HAP-1 (cell line): ENCODE data around the gene PERM1.

Source experiments
- DNase-seq, 2 experiments: peaks; one replicate each; pipeline ENCODE4 v3.0.0-alpha.2; 2016 to 2020; ENCODE audit warnings: low spot score in 2 of 2
- H3K27me3 ChIP-seq: fragments of 250-450 bp; sonication (Bioruptor Pico); 2 replicates; pipeline ENCODE4 v1.5.1; 2020; ENCODE audit warnings: low read depth, mild to moderate bottlenecking, moderate library complexity
- H3K36me3 ChIP-seq: fragments of 250-450 bp; sonication (Bioruptor Pico); replicated peaks from 2 replicates; pipeline ENCODE4 v1.5.1; 2020; ENCODE audit warnings: mild to moderate bottlenecking
- H3K4me1 ChIP-seq: fragments of 250-450 bp; sonication (Bioruptor Pico); 2 replicates; pipeline ENCODE4 v1.5.1; 2020; ENCODE audit warnings: mild to moderate bottlenecking
- H3K4me3 ChIP-seq: fragments of 250-450 bp; sonication (Bioruptor Pico); 2 replicates; pipeline ENCODE4 v1.5.1; 2020; ENCODE audit warnings: mild to moderate bottlenecking, moderate library complexity
- H3K9me3 ChIP-seq: fragments of 250-450 bp; sonication (Bioruptor Pico); 2 replicates; pipeline ENCODE4 v1.5.1; 2020; ENCODE audit warnings: mild to moderate bottlenecking, moderate library complexity
- in situ Hi-C: fragments of 300-500 bp; cut with MboI; formaldehyde crosslinking; loops from 3 replicates; pipeline ENCODE4 v1.14.3; 2020; ENCODE audit warnings: low sequenced_read_pairs, inconsistent platforms, mixed read lengths

Gene PERM1

DNA sequence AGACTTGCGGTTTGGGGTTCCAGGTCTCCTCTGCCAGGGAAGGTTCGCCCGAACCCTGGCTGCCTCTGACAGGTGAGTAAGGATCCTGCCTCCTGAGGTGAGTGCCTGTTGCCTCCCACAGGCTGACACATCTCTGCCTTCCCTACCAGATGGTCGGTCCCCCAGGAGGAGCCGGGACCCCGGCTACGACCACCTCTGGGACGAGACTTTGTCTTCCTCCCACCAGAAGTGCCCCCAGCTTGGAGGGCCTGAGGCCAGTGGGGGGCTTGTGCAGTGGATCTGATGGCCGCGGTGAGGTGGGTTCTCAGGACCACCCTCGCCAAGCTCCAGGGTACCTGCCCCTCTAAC lies 7.6 kb downstream of the PERM1 start:
- H3K27me3 ChIP-seq = no peaks in the 10 kb centered on the region
- no peaks in the 10 kb centered on the region for H3K4me1 ChIP-seq
- no peak overlapping the region for H3K4me3 ChIP-seq
- in situ Hi-C loops = no loop called here
- H3K9me3 ChIP-seq = no peaks in the 10 kb centered on the region
- no peak for DNase-seq
- H3K36me3 ChIP-seq = no peaks in the 10 kb centered on the region

DNA sequence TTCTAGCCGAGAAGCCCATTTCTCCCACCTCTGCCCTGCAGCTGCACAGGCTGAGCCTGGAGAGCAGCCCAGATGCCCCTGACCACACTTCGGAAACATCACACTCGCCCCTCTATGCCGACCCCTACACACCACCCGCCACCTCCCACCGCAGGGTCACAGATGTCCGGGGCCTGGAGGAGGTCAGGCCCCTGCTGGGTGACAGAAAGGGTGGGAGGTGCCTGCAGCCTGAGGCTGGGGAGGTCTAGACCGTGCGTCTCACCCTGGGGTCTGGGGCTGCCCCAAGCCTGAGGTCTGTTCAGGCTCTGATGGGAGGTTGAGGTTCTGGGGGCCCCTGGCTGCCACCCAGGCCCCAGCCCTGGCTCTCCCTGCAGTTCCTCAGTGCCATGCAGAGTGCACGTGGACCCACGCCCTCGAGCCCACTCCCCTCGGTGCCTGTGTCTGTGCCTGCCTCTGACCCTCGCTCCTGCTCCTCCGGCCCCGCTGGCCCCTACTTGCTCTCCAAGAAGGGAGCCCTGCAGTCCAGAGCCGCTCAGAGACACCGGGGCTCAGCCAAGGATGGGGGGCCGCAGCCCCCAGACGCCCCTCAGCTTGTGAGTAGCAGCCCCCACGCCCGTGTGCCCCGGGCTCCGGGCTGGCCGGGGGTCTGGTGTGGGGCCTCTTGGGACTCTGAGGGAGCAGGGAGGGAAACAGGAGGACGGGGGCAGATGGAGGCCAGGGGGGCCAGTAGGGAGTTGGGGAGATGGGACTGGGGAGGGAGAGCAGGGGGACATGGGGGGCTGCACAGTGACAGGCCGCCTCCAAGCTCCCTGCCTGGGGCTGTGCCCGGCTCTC lies 8.2 kb downstream of the PERM1 start:
- H3K27me3 ChIP-seq = no peaks in the 10 kb centered on the region
- no peak for DNase-seq
- H3K36me3 ChIP-seq = no peaks in the 10 kb centered on the region
- H3K4me3 ChIP-seq = no peak overlapping the region
- H3K9me3 ChIP-seq = no peaks in the 10 kb centered on the region
- no peaks in the 10 kb centered on the region for H3K4me1 ChIP-seq
- in situ Hi-C loops = no loop called here

DNA sequence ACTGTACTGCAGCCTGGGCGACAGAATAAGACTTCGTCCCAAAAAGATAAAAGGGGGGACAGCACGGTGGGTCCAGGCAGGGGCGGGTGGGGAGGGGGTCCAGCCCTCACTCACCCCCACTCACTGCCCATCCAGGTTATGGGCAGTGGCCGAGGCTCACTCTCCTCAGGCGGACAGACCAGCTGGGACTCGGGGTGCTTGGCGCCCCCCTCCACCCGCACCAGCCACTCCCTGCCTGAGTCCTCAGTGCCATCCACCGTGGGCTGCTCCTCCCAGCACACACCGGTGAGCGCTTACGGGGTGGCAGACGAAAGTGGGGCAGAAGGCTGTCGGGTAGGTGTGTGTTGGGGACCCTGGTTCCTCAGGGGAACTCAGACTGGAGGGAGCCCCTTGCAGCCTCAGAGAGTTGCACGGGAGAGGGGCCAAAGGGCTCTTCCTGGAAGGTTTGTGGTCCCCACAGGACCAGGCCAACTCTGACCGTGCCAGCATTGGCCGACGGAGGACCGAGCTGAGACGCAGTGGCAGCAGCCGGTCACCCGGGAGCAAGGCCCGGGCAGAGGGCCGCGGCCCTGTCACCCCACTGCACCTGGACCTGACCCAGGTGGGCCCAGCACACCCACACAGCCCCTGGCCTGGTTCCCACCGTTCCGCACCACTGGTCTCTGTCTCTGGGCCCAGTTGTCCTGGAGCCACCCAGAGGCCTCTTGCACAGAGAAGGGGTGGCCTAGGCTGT lies 9.0 kb downstream of the PERM1 start:
- in situ Hi-C loops = no loop called here
- Histone ChIP-seq H3K4me1 (no peaks in the 10 kb centered on the region), H3K27me3 (no peaks in the 10 kb centered on the region), H3K36me3 (no peaks in the 10 kb centered on the region), H3K9me3 (no peaks in the 10 kb centered on the region), H3K4me3 (no peak overlapping the region)
- no peak for DNase-seq

DNA sequence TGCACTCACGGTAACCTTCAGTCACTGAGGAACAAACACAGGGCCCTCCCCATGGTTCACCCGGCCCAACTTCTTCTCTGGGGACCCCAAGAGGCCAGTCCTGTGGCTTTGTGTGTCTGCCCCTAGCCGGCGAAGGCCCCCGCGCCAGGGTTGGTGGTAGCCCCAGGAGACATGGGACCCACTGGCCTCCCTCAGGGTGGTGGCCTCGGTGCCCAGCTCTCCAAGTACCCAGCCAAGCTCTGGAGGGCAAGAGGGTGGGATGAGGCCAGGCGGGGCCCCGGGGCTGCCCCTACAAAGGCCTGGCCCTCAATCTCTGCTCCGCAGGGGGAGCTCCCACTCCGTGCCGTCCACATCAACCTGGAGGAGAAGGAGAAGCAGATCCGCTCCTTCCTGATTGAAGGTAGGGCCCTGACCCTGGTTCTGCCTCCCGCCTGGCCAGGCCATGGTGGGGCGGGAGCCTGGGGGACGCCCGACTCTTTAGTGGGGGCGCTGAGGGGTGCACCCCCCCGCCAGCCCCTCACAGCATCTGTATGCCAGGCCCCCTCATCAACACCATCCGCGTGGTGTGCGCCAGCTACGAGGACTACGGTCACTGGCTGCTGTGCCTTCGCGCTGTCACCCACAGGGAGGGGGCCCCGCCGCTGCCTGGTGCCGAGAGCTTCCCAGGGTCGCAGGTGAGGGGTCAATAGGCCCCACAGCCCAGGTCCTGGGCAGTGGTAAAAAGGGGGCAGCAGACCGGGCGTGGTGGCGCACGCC lies 10.0 kb downstream of the PERM1 start:
- peaks cover 4% of the 10 kb centered on the region for H3K4me1 ChIP-seq
- in situ Hi-C loops = no loop called here
- H3K9me3 ChIP-seq = no peaks in the 10 kb centered on the region
- no peak overlapping the region for H3K4me3 ChIP-seq
- H3K27me3 ChIP-seq = no peaks in the 10 kb centered on the region
- H3K36me3 ChIP-seq = no peaks in the 10 kb centered on the region
- DNase-seq = no peak

GRCh38 chr1:970973-971730 lies 10.7 kb downstream of the PERM1 start:
- in situ Hi-C loops = no loop called here
- H3K27me3 ChIP-seq = no peaks in the 10 kb centered on the region
- H3K9me3 ChIP-seq = no peaks in the 10 kb centered on the region
- H3K4me1 ChIP-seq = peaks cover 12% of the 10 kb centered on the region
- H3K36me3 ChIP-seq = no peaks in the 10 kb centered on the region
- no peak overlapping the region for H3K4me3 ChIP-seq
- DNase-seq = no peak

GRCh38 chr1:970242-970972 lies 11.5 kb downstream of the PERM1 start:
- no peak overlapping the region for H3K4me3 ChIP-seq
- H3K36me3 ChIP-seq = peaks cover 3% of the 10 kb centered on the region; the same call in 1 of the 2 replicates
- in situ Hi-C loops = no loop called here
- peaks cover 14% of the 10 kb centered on the region for H3K4me1 ChIP-seq
- no peak for DNase-seq
- H3K27me3 ChIP-seq = no peaks in the 10 kb centered on the region
- H3K9me3 ChIP-seq = no peaks in the 10 kb centered on the region

GRCh38 chr1:969260-969855 lies 12.5 kb downstream of the PERM1 start:
- no peak for DNase-seq
- peaks cover 14% of the 10 kb centered on the region for H3K4me1 ChIP-seq
- H3K4me3 ChIP-seq = no peak overlapping the region
- peaks cover 10% of the 10 kb centered on the region; the same call in 1 of the 2 replicates for H3K36me3 ChIP-seq
- in situ Hi-C loops = no loop called here
- H3K27me3 ChIP-seq = no peaks in the 10 kb centered on the region
- no peaks in the 10 kb centered on the region for H3K9me3 ChIP-seq

- Histone ChIP-seq H3K36me3 (peaks cover 22% of the 10 kb centered on the region), H3K9me3 (no peaks in the 10 kb centered on the region), H3K4me3 (peak overlapping the region; percentile 44; the same call in 1 of the 2 replicates), H3K4me1 (peaks cover 14% of the 10 kb centered on the region), H3K27me3 (no peaks in the 10 kb centered on the region)
- DNase-seq = no peak
- in situ Hi-C loops = no loop called here
Observed at GRCh38 chr1:967466-968343, 14.2 kb downstream of the PERM1 start.

DNA sequence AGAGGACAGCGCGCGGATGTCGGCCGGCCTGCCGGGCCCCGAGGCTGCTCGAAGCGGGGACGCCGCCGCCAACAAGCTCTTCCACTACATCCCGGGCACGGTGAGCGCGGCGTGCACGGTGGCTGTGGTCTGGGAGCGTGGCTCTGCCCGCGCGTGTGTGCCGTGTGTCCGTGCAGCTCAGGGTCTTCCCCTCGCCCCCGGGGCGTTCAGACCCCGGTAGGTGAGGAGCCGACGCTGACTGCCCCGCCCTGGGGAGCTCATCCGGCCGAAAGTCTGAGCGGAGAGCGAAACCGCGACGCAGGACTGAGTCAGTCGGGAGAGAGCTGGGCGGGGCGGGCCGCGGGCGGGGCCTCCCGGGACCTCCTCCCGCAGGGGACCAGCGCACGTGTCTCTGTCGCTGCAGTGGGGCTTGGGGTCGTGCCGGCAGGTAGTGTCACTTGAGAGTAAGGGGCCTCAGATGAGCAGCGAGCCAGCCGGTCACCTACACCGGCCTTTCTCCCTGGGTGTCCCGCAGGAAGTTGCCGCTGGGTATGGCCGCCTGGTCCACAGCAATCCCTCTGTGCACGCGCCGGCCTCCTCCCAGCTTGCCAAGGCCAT lies 15.1 kb downstream of the PERM1 start:
- in situ Hi-C loops = no loop called here
- DNase-seq = peak; percentile 65 to 85

GRCh38 chr1:966135-966703 lies 15.7 kb downstream of the PERM1 start, which contains the start of gene PLEKHN1:
Gene PLEKHN1, plus strand, starts transcription at chr1:966482. Its CDS starts 50 bp downstream, at chr1:966532.
- in situ Hi-C loops = no loop called here
- Histone ChIP-seq H3K9me3 (no peaks in the 10 kb centered on the region), H3K27me3 (no peaks in the 10 kb centered on the region), H3K4me1 (peaks cover 19% of the 10 kb centered on the region), H3K4me3 (peak within 1 kb of the TSS; percentile 44), H3K36me3 (peaks cover 29% of the 10 kb centered on the region)
- DNase-seq = peak in 1 of 2 experiments; percentile 65

More for the DNA sequence above, 15.1 kb downstream of the PERM1 start:
- H3K9me3 ChIP-seq = no peaks in the 10 kb centered on the region
- peak overlapping the region; percentile 44 for H3K4me3 ChIP-seq
- H3K4me1 ChIP-seq = peaks cover 14% of the 10 kb centered on the region
- H3K27me3 ChIP-seq = no peaks in the 10 kb centered on the region
- peaks cover 29% of the 10 kb centered on the region for H3K36me3 ChIP-seq

DNA sequence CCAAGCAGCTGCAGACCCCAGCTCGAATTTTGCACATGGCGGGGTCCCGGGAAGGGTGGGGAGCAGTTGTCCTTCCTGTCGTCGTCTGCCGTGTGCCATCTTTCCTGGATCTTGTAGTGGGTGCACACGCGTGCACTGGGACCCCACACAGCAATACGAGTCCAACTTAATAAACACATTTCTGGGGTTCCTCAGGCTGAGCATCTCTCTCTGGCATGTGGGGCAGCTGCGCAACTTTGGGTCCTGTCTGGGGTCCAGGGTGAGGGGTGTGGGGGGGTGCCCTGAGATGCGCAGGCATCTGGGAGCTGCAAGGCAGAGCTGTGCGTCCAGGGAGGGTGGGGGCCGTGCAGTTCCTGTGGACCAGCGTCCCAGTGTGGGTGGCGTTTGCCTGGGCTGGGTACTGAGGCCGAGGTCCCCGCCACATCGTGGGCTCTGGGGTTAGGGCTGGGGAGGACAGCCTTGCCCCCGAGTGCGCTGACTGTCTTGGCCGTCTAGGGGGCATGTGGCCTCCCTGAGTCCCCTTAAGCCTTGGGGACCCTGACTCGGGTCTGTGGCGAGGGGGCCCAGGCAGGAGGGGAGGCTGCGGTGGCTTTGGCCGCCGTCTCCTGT lies 16.3 kb downstream of the PERM1 start:
- in situ Hi-C loops = no loop called here
- H3K36me3 ChIP-seq = peaks cover 29% of the 10 kb centered on the region
- no peak overlapping the region; the same call in 1 of the 2 replicates for H3K4me3 ChIP-seq
- H3K9me3 ChIP-seq = no peaks in the 10 kb centered on the region
- H3K4me1 ChIP-seq = peaks cover 19% of the 10 kb centered on the region
- no peaks in the 10 kb centered on the region for H3K27me3 ChIP-seq
- no peak for DNase-seq
